Measurements from ENCODE around the gene MEST.
A peak's percentile ranks its signal among the peaks of the same experiment; 100 is the strongest.

The MEST gene

DNA sequence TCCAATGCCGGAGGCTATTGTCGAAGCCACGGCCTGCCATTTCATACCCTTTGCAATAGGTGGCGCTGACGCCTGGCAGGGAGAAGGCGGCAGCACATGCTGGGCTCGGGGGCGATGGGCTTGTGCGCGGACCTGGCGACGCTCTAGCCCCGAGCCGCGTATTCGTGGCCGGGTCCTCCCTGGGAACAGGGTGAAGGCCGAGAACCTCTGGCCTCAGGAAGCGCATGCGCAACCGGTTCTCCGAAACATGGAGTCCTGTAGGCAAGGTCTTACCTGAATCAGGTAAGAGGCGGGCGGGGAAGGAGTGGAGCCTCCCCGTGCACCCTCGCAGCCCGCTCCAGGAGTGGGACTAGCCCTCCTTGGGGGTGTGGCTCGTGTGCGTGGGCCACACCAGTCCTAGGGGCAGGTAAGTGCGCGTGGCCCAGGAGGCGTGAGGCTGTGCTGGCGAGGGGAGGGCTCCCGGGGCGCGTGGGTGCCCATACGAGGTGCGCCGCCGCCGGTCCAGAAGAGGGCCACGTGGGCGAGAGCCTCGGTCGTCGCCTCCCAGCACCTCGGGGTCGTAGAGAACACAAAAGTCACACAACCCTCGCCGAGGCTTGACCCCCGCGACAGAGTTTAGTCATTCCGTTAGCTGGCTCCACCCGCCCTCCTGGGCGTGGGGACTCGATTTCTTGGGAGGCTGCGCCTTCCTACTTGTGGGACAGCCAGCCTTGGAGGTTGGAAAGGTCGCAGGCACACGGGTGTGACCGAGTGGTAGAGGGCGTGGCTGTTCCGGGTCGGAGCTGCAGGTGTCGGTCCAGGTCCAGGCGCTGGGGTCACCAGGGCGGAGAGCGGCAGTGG is 5.6 kb upstream of the MEST start:
- Histone ChIP-seq H3K36me3 (ENCODE audit: insufficient read depth, low read length) (no peaks in the 10 kb centered on the region), H3K4me1 (ENCODE audit: insufficient read depth, low read length) (no peaks in the 10 kb centered on the region), H3K9me3 (ENCODE audit: insufficient read depth, low read length, severe bottlenecking) (peaks cover 2% of the 10 kb centered on the region), H4K20me1 (ENCODE audit: insufficient read depth, low read length) (no peaks in the 10 kb centered on the region), H3K79me2 (ENCODE audit: insufficient read depth, low read length) (no peaks in the 10 kb centered on the region), H3K4me2 (ENCODE audit: insufficient read depth, low read length) (no peak overlapping the region), H3K9ac (ENCODE audit: low read depth, low read length) (no peak overlapping the region), H3K27me3 (ENCODE audit: insufficient read depth, low read length, poor library complexity) (no peaks in the 10 kb centered on the region), H3K27ac (ENCODE audit: low read length) (no peak overlapping the region), H3K4me3 (ENCODE audit: low read depth in 1 of 2, low read length in 2 of 2) (no peak overlapping the region), H2AFZ (ENCODE audit: low read depth, low read length) (no peak overlapping the region)
- ATAC-seq (ENCODE audit: insufficient read depth, low read depth), result no peak
- no peak for TF ChIP-seq EZH2 (IDR thresholded peaks at IDR 0.05; ENCODE audit: borderline replicate concordance, low read depth, low read length, severe bottlenecking)
- TF ChIP-seq, protein P1, sequence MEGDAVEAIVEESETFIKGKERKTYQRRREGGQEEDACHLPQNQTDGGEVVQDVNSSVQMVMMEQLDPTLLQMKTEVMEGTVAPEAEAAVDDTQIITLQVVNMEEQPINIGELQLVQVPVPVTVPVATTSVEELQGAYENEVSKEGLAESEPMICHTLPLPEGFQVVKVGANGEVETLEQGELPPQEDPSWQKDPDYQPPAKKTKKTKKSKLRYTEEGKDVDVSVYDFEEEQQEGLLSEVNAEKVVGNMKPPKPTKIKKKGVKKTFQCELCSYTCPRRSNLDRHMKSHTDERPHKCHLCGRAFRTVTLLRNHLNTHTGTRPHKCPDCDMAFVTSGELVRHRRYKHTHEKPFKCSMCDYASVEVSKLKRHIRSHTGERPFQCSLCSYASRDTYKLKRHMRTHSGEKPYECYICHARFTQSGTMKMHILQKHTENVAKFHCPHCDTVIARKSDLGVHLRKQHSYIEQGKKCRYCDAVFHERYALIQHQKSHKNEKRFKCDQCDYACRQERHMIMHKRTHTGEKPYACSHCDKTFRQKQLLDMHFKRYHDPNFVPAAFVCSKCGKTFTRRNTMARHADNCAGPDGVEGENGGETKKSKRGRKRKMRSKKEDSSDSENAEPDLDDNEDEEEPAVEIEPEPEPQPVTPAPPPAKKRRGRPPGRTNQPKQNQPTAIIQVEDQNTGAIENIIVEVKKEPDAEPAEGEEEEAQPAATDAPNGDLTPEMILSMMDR (IDR thresholded peaks at IDR 0.05; ENCODE audit: borderline replicate concordance, extremely low read depth, low read length, poor library complexity, severe bottlenecking), result peak; percentile 44
- DNase-seq, result no peak

- no peak overlapping the region for H3K27ac ChIP-seq (ENCODE audit: low read length)
- no peak for DNase-seq
- H3K9ac ChIP-seq (ENCODE audit: low read depth, low read length), result no peak overlapping the region
These were observed 4.9 kb upstream of the MEST start for GRCh38 chr7:130486954-130487436.

GRCh38 chr7:130488392-130489139 is 3.3 kb upstream of the MEST start:
- DNase-seq (no peak), ATAC-seq (ENCODE audit: insufficient read depth, low read depth) (no peak)
- Histone ChIP-seq H3K4me3 (ENCODE audit: low read depth in 1 of 2, low read length in 2 of 2) (no peak overlapping the region), H4K20me1 (ENCODE audit: insufficient read depth, low read length) (no peaks in the 10 kb centered on the region), H3K9me3 (ENCODE audit: insufficient read depth, low read length, severe bottlenecking) (peaks cover 19% of the 10 kb centered on the region), H3K9ac (ENCODE audit: low read depth, low read length) (no peak overlapping the region), H2AFZ (ENCODE audit: low read depth, low read length) (no peak overlapping the region), H3K4me2 (ENCODE audit: insufficient read depth, low read length) (no peak overlapping the region), H3K27me3 (ENCODE audit: insufficient read depth, low read length, poor library complexity) (no peaks in the 10 kb centered on the region), H3K4me1 (ENCODE audit: insufficient read depth, low read length) (no peaks in the 10 kb centered on the region), H3K79me2 (ENCODE audit: insufficient read depth, low read length) (no peaks in the 10 kb centered on the region), H3K36me3 (ENCODE audit: insufficient read depth, low read length) (no peaks in the 10 kb centered on the region), H3K27ac (ENCODE audit: low read length) (no peak overlapping the region)
- no peak for TF ChIP-seq EZH2 (IDR thresholded peaks at IDR 0.05; ENCODE audit: borderline replicate concordance, low read depth, low read length, severe bottlenecking)
- TF ChIP-seq, protein P1 (IDR thresholded peaks at IDR 0.05; ENCODE audit: borderline replicate concordance, extremely low read depth, low read length, poor library complexity, severe bottlenecking), result no peak

More at GRCh38 chr7:130486954-130487436, 4.9 kb upstream of the MEST start:
- H4K20me1 ChIP-seq (ENCODE audit: insufficient read depth, low read length), result no peaks in the 10 kb centered on the region
- no peak overlapping the region for H2AFZ ChIP-seq (ENCODE audit: low read depth, low read length)
- no peaks in the 10 kb centered on the region for H3K4me1 ChIP-seq (ENCODE audit: insufficient read depth, low read length)
- H3K36me3 ChIP-seq (ENCODE audit: insufficient read depth, low read length), result no peaks in the 10 kb centered on the region
- H3K4me2 ChIP-seq (ENCODE audit: insufficient read depth, low read length), result no peak overlapping the region
- no peaks in the 10 kb centered on the region for H3K79me2 ChIP-seq (ENCODE audit: insufficient read depth, low read length)
- no peaks in the 10 kb centered on the region for H3K27me3 ChIP-seq (ENCODE audit: insufficient read depth, low read length, poor library complexity)
- ATAC-seq (ENCODE audit: insufficient read depth, low read depth), result no peak
- TF ChIP-seq, protein P1 (IDR thresholded peaks at IDR 0.05; ENCODE audit: borderline replicate concordance, extremely low read depth, low read length, poor library complexity, severe bottlenecking), result no peak
- H3K9me3 ChIP-seq (ENCODE audit: insufficient read depth, low read length, severe bottlenecking), result peaks cover 6% of the 10 kb centered on the region
- H3K4me3 ChIP-seq (ENCODE audit: low read depth in 1 of 2, low read length in 2 of 2), result no peak overlapping the region

Data from DND-41 (cell line).